ENCODE results near the gene NF1. TPM values are rescaled to one million over a fixed set of nuclear protein-coding genes. Genes with fewer than 3 reads are reported as not detected.
A peak's percentile ranks its signal among the peaks of the same experiment; 100 is the strongest.

The NF1 gene
- total and polyA plus RNA-seq, 11 donors: 6.8 to 82.0 (median 51.4) TPM

DNA sequence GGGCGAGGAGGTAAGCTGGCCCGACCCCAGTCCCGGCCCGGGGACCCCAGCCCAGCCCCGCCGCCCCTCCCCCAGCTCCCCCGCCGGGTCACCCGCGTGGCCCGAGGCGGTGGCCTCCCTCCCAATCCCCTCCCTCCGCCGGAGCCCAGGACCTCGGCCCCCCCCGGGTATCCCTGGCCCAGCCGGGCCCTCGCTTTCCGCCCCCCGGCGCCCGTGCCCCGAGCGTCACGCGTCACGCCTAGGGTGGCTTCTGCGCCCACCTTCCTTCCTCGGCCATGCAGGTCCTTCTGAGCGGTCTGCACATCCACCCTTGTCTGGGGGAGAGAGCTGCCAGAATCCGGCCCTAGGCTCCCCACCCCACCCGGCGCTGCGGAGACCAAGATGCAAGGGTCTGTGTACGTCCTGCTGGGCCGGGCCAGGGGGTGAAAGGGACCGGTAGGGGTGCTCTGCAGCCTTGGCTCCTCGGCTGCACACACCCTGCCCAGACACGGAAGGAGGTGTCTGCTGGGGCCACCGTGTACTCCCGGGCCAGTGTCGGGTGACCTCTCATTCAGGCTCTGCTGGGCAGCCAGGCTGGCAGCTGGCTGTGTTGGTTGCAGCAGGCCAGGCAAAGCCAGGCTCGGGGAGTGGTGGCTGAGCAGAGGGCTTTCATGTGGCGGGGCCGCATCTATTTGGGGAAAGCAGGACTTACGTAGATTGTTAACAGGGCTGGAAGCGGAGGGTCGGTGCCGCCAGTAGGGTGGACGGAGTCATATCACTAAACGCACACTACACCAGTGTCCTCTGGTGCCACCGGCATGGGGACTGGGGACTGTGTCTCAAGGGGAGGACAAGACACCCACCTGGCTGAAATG, 297.5 kb downstream of the NF1 start:
- peaks cover 9 to 59% (median 34%) of the 10 kb centered on the region in 9 donors for H3K27me3 ChIP-seq

GRCh38 chr17:31392856-31393748, 298.3 kb downstream of the NF1 start:
- no peaks in the 10 kb centered on the region for H3K36me3 ChIP-seq
- H3K9me3 ChIP-seq: no peaks in the 10 kb centered on the region
- H3K4me3 ChIP-seq: no peak overlapping the region
- peaks cover 9 to 60% (median 34%) of the 10 kb centered on the region in 9 donors for H3K27me3 ChIP-seq
- intact Hi-C loops (cut with DNase I): no loop called here
- ATAC-seq (no peak), DNase-seq (peak in 1 of 5 donors; percentile 12)
- peaks cover 0 to 18% (median 7%) of the 10 kb centered on the region in 12 donors for H3K4me1 ChIP-seq
- H3K27ac ChIP-seq: no peak overlapping the region
- 73 to 79% (median 78%) methylated on average over 15 to 17 of the region's 17 CpGs for WGBS, 4 donors
- TF ChIP-seq, protein P1, sequence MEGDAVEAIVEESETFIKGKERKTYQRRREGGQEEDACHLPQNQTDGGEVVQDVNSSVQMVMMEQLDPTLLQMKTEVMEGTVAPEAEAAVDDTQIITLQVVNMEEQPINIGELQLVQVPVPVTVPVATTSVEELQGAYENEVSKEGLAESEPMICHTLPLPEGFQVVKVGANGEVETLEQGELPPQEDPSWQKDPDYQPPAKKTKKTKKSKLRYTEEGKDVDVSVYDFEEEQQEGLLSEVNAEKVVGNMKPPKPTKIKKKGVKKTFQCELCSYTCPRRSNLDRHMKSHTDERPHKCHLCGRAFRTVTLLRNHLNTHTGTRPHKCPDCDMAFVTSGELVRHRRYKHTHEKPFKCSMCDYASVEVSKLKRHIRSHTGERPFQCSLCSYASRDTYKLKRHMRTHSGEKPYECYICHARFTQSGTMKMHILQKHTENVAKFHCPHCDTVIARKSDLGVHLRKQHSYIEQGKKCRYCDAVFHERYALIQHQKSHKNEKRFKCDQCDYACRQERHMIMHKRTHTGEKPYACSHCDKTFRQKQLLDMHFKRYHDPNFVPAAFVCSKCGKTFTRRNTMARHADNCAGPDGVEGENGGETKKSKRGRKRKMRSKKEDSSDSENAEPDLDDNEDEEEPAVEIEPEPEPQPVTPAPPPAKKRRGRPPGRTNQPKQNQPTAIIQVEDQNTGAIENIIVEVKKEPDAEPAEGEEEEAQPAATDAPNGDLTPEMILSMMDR (IDR thresholded peaks at IDR 0.05): no peak
- TF ChIP-seq POLR2A (IDR thresholded peaks at IDR 0.05): no peak

More for the DNA sequence above, 297.5 kb downstream of the NF1 start:
- Histone ChIP-seq H3K27ac (no peak overlapping the region), H3K36me3 (no peaks in the 10 kb centered on the region), H3K4me3 (peak overlapping the region in 9 of 12 donors; percentile 29 to 53 (median 40)), H3K4me1 (peaks cover 0 to 18% (median 7%) of the 10 kb centered on the region in 12 donors), H3K9me3 (no peaks in the 10 kb centered on the region)
- DNase-seq (peak in 1 of 5 donors; percentile 15), ATAC-seq (no peak)
- no peak for TF ChIP-seq POLR2A (IDR thresholded peaks at IDR 0.05)
- TF ChIP-seq, protein P1 (IDR thresholded peaks at IDR 0.05): no peak
- WGBS, 4 donors: 18 to 34% (median 26%) methylated on average over 29 to 52 of the region's 52 CpGs
- intact Hi-C loops (cut with DNase I): no loop called here

- no peak overlapping the region for H3K4me3 ChIP-seq
- intact Hi-C loops (cut with DNase I): no loop called here
- no peak for DNase-seq
- H3K4me1 ChIP-seq: peaks cover 0 to 18% (median 7%) of the 10 kb centered on the region in 12 donors
- no peak overlapping the region for H3K27ac ChIP-seq
- H3K9me3 ChIP-seq: no peaks in the 10 kb centered on the region
- TF ChIP-seq POLR2A (IDR thresholded peaks at IDR 0.05): no peak
- TF ChIP-seq, protein P1 (IDR thresholded peaks at IDR 0.05): no peak
- WGBS, 4 donors: 85 to 92% (median 90%) methylated on average over 7 of the region's 7 CpGs
- H3K27me3 ChIP-seq: peaks cover 9 to 60% (median 34%) of the 10 kb centered on the region in 9 donors
- no peaks in the 10 kb centered on the region for H3K36me3 ChIP-seq
- no peak for ATAC-seq
These were observed 299.0 kb downstream of the NF1 start for GRCh38 chr17:31393749-31394146.

Data from heart left ventricle (tissue), 16 donors.